Posterior vena cava (tissue), 2 donors: Measurements from ENCODE around the gene ADGRD1. TPM values are rescaled to one million over a fixed set of nuclear protein-coding genes. Genes with fewer than 3 reads are reported as not detected.

Experiments
- DNase-seq: peaks from one replicate; pipeline ENCODE4 v3.0.0-alpha.2; 2020; ENCODE audit warnings: low spot score
- intact Hi-C, 2 donors: fragments of 100-400 bp; cut with DNase I; formaldehyde crosslinking; loops; one replicate each; pipeline versions ENCODE4 v1.14.1 to v1.14.2; 2022 to 2023
- total RNA-seq, 2 donors: library from RNA; stranded (reverse); fragmentation: NEBNext Ultra II Directional; extraction: Animal tissue kit (Norgen Biotek cat#: 25700); gene quantifications; one replicate each; pipeline ENCODE4 v1.2.1, GENCODE V29; 2021
- donor health status: DM: yes; HTN: yes; CAD: no.
- donor health status: DM: yes; HTN: yes; CAD: no.

The ADGRD1 gene
- total RNA-seq, 2 donors from 2014 or later: 178 to 238 TPM

DNA sequence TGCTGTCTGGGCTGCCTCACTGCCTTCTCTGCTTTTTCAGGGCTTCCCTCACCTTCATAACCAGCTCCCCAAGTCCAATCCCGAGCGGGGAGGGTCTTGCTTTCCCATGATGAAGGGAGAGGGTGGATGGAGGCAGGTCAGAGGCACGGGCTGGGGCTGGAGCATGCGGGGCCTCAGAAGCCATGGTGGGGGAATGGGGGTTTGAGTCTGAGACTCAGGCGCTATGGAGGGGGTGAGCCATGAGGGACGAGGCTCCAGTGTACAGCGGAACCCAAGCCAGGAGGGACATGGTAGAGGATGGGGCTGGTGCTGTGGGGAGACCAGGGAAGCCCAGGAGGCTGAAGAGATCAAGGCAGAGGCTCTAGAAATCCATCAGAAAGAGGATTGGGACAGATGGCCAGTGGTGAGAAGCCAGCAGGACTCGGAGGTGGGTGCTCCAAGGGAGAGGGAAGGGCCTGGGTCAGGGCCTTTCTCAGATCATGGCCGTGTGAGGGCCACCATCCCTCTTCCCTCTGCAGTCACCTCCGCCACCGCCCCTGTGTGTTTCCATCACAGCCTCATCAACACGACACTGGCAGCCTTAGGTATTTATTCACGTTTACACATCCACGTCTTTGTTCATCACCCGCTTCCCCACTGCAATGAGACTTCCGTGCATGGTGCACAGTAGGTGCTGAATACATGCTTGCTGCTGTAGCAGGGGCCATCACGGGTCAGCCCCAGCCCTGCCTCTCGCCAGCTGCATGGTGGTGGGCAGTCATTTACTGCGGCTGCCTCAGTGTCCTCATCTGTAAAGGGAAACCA lies 144.7 kb downstream of the ADGRD1 start:
- intact Hi-C loops: no loop called here
- DNase-seq: peak; percentile 53

- intact Hi-C loops: loop anchor here in 1 of 2 donors (10.0 kb wide), 1 partner anchor 355 kb away; no protein-coding TSS in a partner anchor
- no peak for DNase-seq
Observed at GRCh38 chr12:131100031-131100674, 146.4 kb downstream of the ADGRD1 start.

GRCh38 chr12:131101006-131101405 lies 147.3 kb downstream of the ADGRD1 start:
- DNase-seq: peak; percentile 50
- intact Hi-C loops: loop anchor here in 1 of 2 donors (10.0 kb wide), 1 partner anchor 354 kb away; no protein-coding TSS in a partner anchor

DNA sequence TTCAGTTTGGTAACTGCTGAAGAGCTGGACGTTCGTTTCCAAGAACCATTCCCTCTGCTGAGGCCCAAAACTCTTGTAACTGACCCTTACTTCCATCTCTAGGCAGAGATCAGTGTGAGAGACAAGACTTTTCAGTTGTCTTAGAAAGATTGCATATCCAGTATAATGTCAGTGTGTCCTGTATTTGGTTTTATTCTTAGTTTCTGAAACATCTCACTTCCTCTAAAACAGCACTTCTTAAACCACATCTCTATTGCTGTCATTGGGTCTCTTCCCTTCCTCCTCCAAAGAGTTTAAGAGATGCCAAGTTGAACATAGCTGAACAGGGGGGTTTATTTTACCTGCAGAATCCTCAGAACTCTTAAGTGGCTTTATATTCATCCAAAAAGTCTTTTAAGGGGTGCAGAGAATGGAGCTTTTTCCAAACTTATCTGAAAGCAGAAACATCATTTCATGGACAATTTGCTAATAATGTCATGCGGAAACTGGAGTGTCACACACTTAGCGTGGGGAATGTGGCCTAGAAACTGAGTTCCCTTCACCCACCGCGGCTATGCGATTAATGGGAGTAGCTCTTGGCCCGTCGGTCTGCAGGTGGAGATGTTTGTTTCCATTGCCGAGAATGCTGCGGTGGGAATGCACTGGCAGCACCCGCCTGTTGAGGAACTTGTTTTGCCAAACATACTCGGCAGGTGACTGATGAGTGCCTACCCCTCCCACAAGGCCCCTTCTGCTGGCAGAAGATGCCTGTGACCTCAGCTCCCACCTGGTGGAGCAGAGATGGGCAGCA lies 148.2 kb downstream of the ADGRD1 start:
- intact Hi-C loops: loop anchor here in 1 of 2 donors (10.0 kb wide), 1 partner anchor 353 kb away; no protein-coding TSS in a partner anchor
- DNase-seq: peak; percentile 30

- peak; percentile 42 for DNase-seq
- intact Hi-C loops: loop anchor here in 1 of 2 donors (10.0 kb wide), 1 partner anchor 352 kb away; no protein-coding TSS in a partner anchor
Observed at GRCh38 chr12:131102493-131102931, 148.8 kb downstream of the ADGRD1 start.

- intact Hi-C loops: loop anchor here in 1 of 2 donors (10.0 kb wide), 1 partner anchor 352 kb away; no protein-coding TSS in a partner anchor
- DNase-seq: peak; percentile 68
Observed at GRCh38 chr12:131102991-131103668, 149.4 kb downstream of the ADGRD1 start.

GRCh38 chr12:131103669-131104462 lies 150.2 kb downstream of the ADGRD1 start:
- DNase-seq: peak; percentile 77
- intact Hi-C loops: loop anchor here in 1 of 2 donors (10.0 kb wide), 1 partner anchor 351 kb away; no protein-coding TSS in a partner anchor

- peak; percentile 96 for DNase-seq
- intact Hi-C loops: loop anchor here in 1 of 2 donors (10.0 kb wide), 1 partner anchor 350 kb away; no protein-coding TSS in a partner anchor
Observed at GRCh38 chr12:131104463-131105350, 151.0 kb downstream of the ADGRD1 start.

GRCh38 chr12:131105351-131105735 lies 151.6 kb downstream of the ADGRD1 start:
- intact Hi-C loops: loop anchor here in 1 of 2 donors (10.0 kb wide), 1 partner anchor 349 kb away; no protein-coding TSS in a partner anchor
- peak; percentile 42 for DNase-seq

- DNase-seq: peak; percentile 69
Observed at GRCh38 chr12:131105736-131106348, 152.1 kb downstream of the ADGRD1 start.

GRCh38 chr12:131106349-131106941 lies 152.7 kb downstream of the ADGRD1 start:
- intact Hi-C loops: loop anchor here in 1 of 2 donors (10.0 kb wide), 1 partner anchor 348 kb away; no protein-coding TSS in a partner anchor
- peak; percentile 18 for DNase-seq

More at GRCh38 chr12:131105736-131106348, 152.1 kb downstream of the ADGRD1 start:
- intact Hi-C loops: loop anchor here in 1 of 2 donors (10.0 kb wide), 1 partner anchor 349 kb away; no protein-coding TSS in a partner anchor

- peak; percentile 26 for DNase-seq
Observed at GRCh38 chr12:131108177-131108955, 154.7 kb downstream of the ADGRD1 start.

GRCh38 chr12:131111446-131111845 lies 157.7 kb downstream of the ADGRD1 start:
- intact Hi-C loops: no loop called here
- DNase-seq: no peak

More at GRCh38 chr12:131108177-131108955, 154.7 kb downstream of the ADGRD1 start:
- intact Hi-C loops: loop anchor here in 1 of 2 donors (10.0 kb wide), 1 partner anchor 346 kb away; no protein-coding TSS in a partner anchor

GRCh38 chr12:131112021-131112420 lies 158.3 kb downstream of the ADGRD1 start:
- DNase-seq: peak; percentile 18
- intact Hi-C loops: no loop called here
